ENCODE measurements around the gene IREB2. TPM values are rescaled to one million over a fixed set of nuclear protein-coding genes. Genes with fewer than 3 reads are reported as not detected.
"Not testable (repeated sequence)": the region's sequence is repeated elsewhere in the genome, so short reads cannot be mapped to it uniquely, and the experiment has no call there.

Gene IREB2
- total and polyA plus RNA-seq, 4 donors, result 7.9 to 49.4 (median 22.0) TPM

DNA sequence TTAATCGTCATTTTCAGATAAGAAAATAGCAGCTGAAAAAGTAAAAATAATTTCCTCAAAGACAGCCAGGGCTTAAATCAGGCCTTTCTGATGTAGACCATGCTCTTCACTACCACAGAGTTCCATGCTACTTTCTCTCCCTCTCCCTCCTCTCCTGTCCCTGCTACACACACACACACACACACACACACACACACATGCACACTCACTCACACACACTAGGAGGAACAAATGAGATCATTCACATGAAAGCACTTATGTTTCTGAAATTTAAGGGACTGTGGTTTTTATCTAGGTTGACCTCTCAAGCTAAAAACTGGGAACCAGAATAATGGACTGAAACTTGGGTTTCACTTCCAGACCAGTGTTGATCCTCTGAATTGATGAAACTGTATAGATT is 98.1 kb downstream of the IREB2 start:
- Histone ChIP-seq H3K4me1 (ENCODE audit: control insufficient read depth in 1 of 2, insufficient read depth in 2 of 2, low read length in 2 of 2) (no peaks in the 10 kb centered on the region), H3K27me3 (ENCODE audit: control insufficient read depth in 1 of 2, insufficient read depth in 2 of 2, low read length in 1 of 2) (no peaks in the 10 kb centered on the region), H3K27ac (ENCODE audit: low read depth in 1 of 2, low read length in 2 of 2) (no peak overlapping the region), H3K4me3 (ENCODE audit: low read length in 2 of 2) (no peak overlapping the region), H3K9me3 (ENCODE audit: control insufficient read depth, low read length) (no peaks in the 10 kb centered on the region), H3K36me3 (ENCODE audit: control insufficient read depth in 1 of 2, insufficient read depth in 2 of 2, low read length in 1 of 2) (no peaks in the 10 kb centered on the region)
- intact Hi-C loops (cut with DNase I), result no loop called here
- DNase-seq (no peak), ATAC-seq (ENCODE audit: low FRiP score) (no peak)
- 77 to 83% methylated on average over 1 of the region's 1 CpG for WGBS, 2 donors

DNA sequence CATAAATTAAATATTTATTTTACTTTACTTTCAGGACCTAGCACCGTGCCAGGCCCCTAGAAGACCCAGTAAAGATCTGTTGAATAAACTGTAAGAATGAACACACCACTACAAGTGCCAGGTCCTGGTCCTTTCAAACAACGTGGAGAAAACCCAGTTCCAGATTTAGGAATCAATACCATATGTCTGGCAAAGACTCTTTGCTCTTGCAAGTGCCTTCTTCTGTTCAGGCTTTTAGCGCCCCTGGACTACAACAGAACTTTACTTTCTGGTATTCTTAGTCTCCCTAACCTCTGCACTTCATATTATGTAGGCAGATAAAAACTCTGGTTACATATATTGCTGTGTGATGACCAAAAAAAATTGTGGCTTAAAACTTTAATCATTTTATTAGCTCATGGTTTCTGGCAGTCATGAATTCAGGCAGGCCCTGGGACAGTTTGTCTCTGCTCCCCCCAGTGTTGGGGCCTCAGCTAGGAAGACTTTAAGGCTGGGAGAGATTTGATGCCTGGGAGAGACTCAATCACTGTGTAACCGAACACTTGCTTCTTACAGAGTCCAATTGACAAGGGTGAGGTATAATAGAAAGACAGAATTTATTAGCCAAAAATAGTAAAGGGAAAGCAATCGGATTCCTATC is 99.4 kb downstream of the IREB2 start:
- Histone ChIP-seq H3K36me3 (ENCODE audit: control insufficient read depth in 1 of 2, insufficient read depth in 2 of 2, low read length in 1 of 2) (no peaks in the 10 kb centered on the region), H3K9me3 (ENCODE audit: control insufficient read depth, low read length) (no peaks in the 10 kb centered on the region), H3K4me1 (ENCODE audit: control insufficient read depth in 1 of 2, insufficient read depth in 2 of 2, low read length in 2 of 2) (peaks cover 0 to 5% of the 10 kb centered on the region in 2 donors), H3K4me3 (ENCODE audit: low read length in 2 of 2) (no peak overlapping the region), H3K27me3 (ENCODE audit: control insufficient read depth in 1 of 2, insufficient read depth in 2 of 2, low read length in 1 of 2) (no peaks in the 10 kb centered on the region), H3K27ac (ENCODE audit: low read depth in 1 of 2, low read length in 2 of 2) (no peak overlapping the region)
- ATAC-seq (ENCODE audit: low FRiP score) (no peak), DNase-seq (no peak)
- 61 to 71% methylated on average over 5 of the region's 5 CpGs for WGBS, 2 donors
- intact Hi-C loops (cut with DNase I), result no loop called here

DNA sequence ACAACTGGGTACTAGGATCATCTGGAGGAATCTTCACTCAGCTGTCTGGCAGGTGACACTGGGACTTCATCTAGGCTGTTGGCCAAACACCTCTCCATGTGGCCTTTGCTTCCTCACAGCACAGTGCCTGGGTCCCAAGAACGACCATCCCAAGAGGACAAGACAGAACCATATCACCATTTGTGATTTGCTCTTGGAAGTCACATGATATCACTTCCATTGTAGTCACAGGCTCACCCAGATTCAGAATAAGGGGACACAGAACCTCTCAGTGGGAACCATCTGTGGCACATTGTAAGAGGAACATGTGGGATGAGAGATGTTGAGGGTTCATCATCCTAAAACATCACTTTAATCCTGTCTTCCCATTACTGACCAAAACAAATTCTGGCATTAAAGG is 100.3 kb downstream of the IREB2 start:
- Histone ChIP-seq H3K4me3 (ENCODE audit: low read length in 2 of 2) (no peak overlapping the region), H3K36me3 (ENCODE audit: control insufficient read depth in 1 of 2, insufficient read depth in 2 of 2, low read length in 1 of 2) (no peaks in the 10 kb centered on the region), H3K9me3 (ENCODE audit: control insufficient read depth, low read length) (no peaks in the 10 kb centered on the region), H3K27me3 (ENCODE audit: control insufficient read depth in 1 of 2, insufficient read depth in 2 of 2, low read length in 1 of 2) (no peaks in the 10 kb centered on the region), H3K4me1 (ENCODE audit: control insufficient read depth in 1 of 2, insufficient read depth in 2 of 2, low read length in 2 of 2) (peaks cover 0 to 9% of the 10 kb centered on the region in 2 donors), H3K27ac (ENCODE audit: low read depth in 1 of 2, low read length in 2 of 2) (no peak overlapping the region)
- no peak for ATAC-seq (ENCODE audit: low FRiP score)
- intact Hi-C loops (cut with DNase I), result no loop called here
- WGBS, 2 donors, result 77 to 83% methylated on average over 1 of the region's 1 CpG
- no peak for DNase-seq

DNA sequence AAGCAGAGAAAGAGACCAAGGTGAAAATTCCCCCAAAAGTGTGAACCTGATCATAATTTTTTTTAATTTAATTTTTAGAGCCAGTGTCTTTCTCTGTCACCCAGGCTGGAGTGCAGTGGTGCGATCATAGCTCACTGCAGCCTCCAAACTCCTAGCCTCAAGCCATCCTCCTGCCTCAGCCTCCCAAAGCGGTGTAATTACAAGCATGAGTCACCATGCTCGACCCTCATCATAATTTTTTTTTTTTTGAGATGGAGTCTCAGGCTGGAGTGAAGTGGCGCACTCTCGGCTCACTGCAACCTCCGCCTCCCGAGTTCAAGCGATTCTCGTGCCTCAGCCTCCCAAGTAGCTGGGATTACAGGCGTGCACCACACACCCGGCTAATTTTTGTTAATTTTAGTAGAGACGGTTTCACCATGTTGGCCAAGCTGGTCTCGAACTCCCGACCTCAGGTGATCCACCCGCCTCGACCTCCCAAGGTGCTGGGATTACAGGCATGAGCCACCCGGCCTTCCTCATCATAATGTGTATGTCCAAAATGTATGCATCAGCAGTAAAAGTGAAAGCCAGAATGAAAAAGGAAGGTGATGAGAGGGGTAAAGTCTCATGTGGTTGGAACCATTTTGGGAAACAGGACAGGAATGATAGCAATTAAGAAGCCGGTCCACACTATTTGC is 101.6 kb downstream of the IREB2 start:
- WGBS, 2 donors, result 74 to 82% methylated on average over 18 of the region's 18 CpGs
- H3K27me3 ChIP-seq (ENCODE audit: control insufficient read depth in 1 of 2, insufficient read depth in 2 of 2, low read length in 1 of 2); DNase-seq; ATAC-seq (ENCODE audit: low FRiP score); H3K4me1 ChIP-seq (ENCODE audit: control insufficient read depth in 1 of 2, insufficient read depth in 2 of 2, low read length in 2 of 2); H3K9me3 ChIP-seq (ENCODE audit: control insufficient read depth, low read length); H3K36me3 ChIP-seq (ENCODE audit: control insufficient read depth in 1 of 2, insufficient read depth in 2 of 2, low read length in 1 of 2): not testable (repeated sequence)
- intact Hi-C loops (cut with DNase I), result loop anchor here in 1 of 2 donors (5.0 kb wide), 1 partner anchor 102 kb away; the partner anchor contains the start of gene IREB2
- Histone ChIP-seq H3K27ac (ENCODE audit: low read depth in 1 of 2, low read length in 2 of 2) (peak overlapping the region in 1 of 2 donors; percentile 25), H3K4me3 (ENCODE audit: low read length in 2 of 2) (peak overlapping the region; percentile 36 to 61)

DNA sequence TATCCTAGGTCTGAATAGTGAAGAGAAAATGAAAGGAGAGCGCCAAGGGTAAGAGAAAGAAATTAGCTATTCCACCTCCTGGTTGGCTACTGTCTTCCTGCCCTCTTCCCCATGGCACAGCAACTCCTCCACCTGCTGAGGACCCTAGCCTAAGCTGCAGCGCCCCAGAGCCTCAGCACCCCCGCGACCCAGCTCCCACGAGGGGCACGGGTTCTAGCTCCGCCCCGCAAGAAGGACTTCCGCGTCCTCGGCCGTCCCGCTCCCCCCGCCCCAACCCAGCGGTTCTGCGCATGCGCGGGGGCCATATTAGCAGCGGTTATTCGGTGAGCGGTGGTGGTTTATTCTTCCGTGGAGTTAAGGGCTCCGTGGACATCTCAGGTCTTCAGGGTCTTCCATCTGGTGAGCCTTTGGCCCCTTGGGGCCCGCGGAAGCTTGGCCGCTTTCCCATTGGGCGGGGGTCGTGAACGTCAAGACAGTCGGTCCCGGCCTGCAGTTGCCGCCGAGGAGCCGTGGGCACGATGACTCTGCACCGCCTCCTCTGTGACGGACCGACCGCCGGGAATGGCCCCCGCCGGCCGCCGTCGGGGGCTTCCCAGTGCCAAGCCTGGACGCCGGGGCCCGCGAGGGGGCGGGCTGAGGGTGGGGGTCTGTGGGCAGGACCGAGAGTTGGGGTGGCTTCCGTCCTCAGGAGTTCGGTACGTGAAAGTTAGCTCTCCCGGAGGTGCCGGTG is 102.3 kb downstream of the IREB2 start, which contains the start of gene PSMA4:
Gene PSMA4 (plus strand): TSS at position 304 of the 730 bp plus-strand sequence. CDS start 1,484 bp downstream, outside the sequence.
- DNase-seq, result peak; percentile 95 to 98

DNA sequence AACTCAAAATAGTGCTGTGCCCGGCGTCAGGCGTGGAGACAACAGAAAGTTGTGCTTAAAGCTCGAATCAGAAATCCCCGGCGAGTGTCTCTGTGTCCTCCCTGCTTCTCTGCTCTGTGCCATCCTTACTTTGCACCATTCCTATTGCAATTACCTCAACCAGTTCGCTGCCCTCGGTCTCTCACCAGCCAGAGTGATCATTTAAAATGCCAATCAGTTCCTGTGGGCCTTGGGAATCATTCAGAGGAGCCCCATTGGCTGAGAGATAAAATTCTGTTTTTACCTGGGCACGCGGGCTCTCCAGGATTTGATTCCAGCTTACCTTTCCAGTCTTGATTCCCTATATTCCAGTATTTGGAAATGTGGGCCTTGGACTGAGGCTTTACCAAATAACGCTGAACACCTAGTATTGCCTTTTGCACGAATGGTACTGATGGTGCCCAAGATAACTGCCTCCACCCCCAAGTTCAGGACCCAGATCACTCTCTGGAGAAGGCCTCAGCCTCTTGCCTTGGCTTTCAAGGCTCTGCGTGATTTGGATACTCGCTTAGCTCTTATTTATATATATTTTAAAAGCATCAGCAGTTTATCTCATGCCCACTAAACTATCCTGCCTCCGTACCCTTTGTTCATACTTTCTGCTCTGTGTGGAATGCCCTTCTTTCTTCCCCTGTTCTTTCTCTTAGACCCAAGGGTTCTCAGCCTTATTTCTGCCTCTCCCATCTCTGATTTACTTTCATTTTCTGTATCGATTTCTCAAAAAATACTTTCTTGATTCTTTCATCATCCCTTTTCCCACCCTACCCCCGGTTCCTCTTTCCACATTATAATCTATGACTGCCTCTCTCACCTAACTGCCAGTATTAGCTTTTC is 103.1 kb downstream of the IREB2 start:
- Histone ChIP-seq H3K36me3 (ENCODE audit: control insufficient read depth in 1 of 2, insufficient read depth in 2 of 2, low read length in 1 of 2) (peaks cover 0 to 4% of the 10 kb centered on the region in 2 donors), H3K4me1 (ENCODE audit: control insufficient read depth in 1 of 2, insufficient read depth in 2 of 2, low read length in 2 of 2) (peaks cover 0 to 9% of the 10 kb centered on the region in 2 donors), H3K9me3 (ENCODE audit: control insufficient read depth, low read length) (no peaks in the 10 kb centered on the region), H3K27ac (ENCODE audit: low read depth in 1 of 2, low read length in 2 of 2) (peak overlapping the region in 1 of 2 donors; percentile 44), H3K27me3 (ENCODE audit: control insufficient read depth in 1 of 2, insufficient read depth in 2 of 2, low read length in 1 of 2) (no peaks in the 10 kb centered on the region), H3K4me3 (ENCODE audit: low read length in 2 of 2) (peak overlapping the region; percentile 36 to 61)
- 7 to 8% methylated on average over 17 of the region's 17 CpGs for WGBS, 2 donors
- DNase-seq (no peak), ATAC-seq (ENCODE audit: low FRiP score) (no peak)
- intact Hi-C loops (cut with DNase I), result loop anchor here in 1 of 2 donors (5.0 kb wide), 1 partner anchor 104 kb away; the partner anchor contains the start of gene IREB2

More for the DNA sequence above, 102.3 kb downstream of the IREB2 start, which contains the start of gene PSMA4:
- Histone ChIP-seq H3K27ac (ENCODE audit: low read depth in 1 of 2, low read length in 2 of 2) (peak within 1 kb of the TSS; percentile 38 to 44), H3K9me3 (ENCODE audit: control insufficient read depth, low read length) (no peaks in the 10 kb centered on the region), H3K4me1 (ENCODE audit: control insufficient read depth in 1 of 2, insufficient read depth in 2 of 2, low read length in 2 of 2) (peaks cover 0 to 9% of the 10 kb centered on the region in 2 donors), H3K27me3 (ENCODE audit: control insufficient read depth in 1 of 2, insufficient read depth in 2 of 2, low read length in 1 of 2) (no peaks in the 10 kb centered on the region), H3K36me3 (ENCODE audit: control insufficient read depth in 1 of 2, insufficient read depth in 2 of 2, low read length in 1 of 2) (no peaks in the 10 kb centered on the region), H3K4me3 (ENCODE audit: low read length in 2 of 2) (peak within 1 kb of the TSS; percentile 36 to 61)
- intact Hi-C loops (cut with DNase I), result loop anchor here in 1 of 2 donors (5.0 kb wide), 1 partner anchor 103 kb away; the partner anchor contains the start of gene IREB2
- WGBS, 2 donors, result 0% methylated on average over 55 to 56 of the region's 56 CpGs
- ATAC-seq (ENCODE audit: low FRiP score), result peak; percentile 97

DNA sequence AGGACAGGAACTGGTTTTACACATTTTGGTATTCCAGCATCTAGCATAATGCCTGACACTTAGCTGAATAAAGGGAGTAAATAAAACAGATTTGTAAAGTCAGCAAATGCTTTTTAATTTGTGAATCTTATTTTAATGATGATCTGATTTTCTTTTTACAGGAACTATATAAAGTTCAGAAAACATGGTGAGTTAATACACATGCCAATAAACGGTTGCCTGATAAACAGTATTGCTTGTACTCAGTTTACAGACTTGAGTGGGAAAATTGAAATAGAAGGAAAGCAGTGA is 103.7 kb downstream of the IREB2 start:
- ATAC-seq (ENCODE audit: low FRiP score) (no peak), DNase-seq (no peak)
- Histone ChIP-seq H3K4me3 (ENCODE audit: low read length in 2 of 2) (no peak overlapping the region), H3K27ac (ENCODE audit: low read depth in 1 of 2, low read length in 2 of 2) (no peak overlapping the region), H3K27me3 (ENCODE audit: control insufficient read depth in 1 of 2, insufficient read depth in 2 of 2, low read length in 1 of 2) (no peaks in the 10 kb centered on the region), H3K4me1 (ENCODE audit: control insufficient read depth in 1 of 2, insufficient read depth in 2 of 2, low read length in 2 of 2) (peaks cover 0 to 9% of the 10 kb centered on the region in 2 donors), H3K9me3 (ENCODE audit: control insufficient read depth, low read length) (no peaks in the 10 kb centered on the region), H3K36me3 (ENCODE audit: control insufficient read depth in 1 of 2, insufficient read depth in 2 of 2, low read length in 1 of 2) (peaks cover 0 to 6% of the 10 kb centered on the region in 2 donors)
- WGBS, 2 donors, result 35 to 47% methylated on average over 1 of the region's 1 CpG
- intact Hi-C loops (cut with DNase I), result loop anchor here in 1 of 2 donors (5.0 kb wide), 1 partner anchor 104 kb away; the partner anchor contains the start of gene IREB2

DNA sequence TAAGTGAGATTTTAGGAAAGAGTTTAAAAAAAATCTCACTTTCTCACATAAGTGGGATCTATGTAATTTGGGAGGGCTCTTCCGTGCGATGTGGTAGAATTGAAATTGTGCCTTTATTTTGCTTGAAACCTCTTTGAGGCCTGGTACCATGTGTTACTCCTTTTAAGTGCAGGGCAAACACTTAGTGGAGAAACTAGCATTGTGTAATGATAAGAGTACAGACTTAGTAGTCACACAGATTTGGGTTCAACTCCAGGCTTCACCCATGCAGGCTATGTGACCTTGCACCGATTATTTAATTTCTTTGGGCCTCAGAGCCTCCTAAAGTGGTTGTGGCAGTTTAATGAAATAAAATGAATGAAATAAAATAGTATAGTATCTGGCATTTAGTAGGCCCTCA is 104.6 kb downstream of the IREB2 start:
- H3K27me3 ChIP-seq (ENCODE audit: control insufficient read depth in 1 of 2, insufficient read depth in 2 of 2, low read length in 1 of 2), result no peaks in the 10 kb centered on the region
- H3K4me3 ChIP-seq (ENCODE audit: low read length in 2 of 2), result no peak overlapping the region
- H3K4me1 ChIP-seq (ENCODE audit: control insufficient read depth in 1 of 2, insufficient read depth in 2 of 2, low read length in 2 of 2), result peaks cover 0 to 9% of the 10 kb centered on the region in 2 donors
- no peak overlapping the region for H3K27ac ChIP-seq (ENCODE audit: low read depth in 1 of 2, low read length in 2 of 2)
- 92 to 96% methylated on average over 3 of the region's 3 CpGs for WGBS, 2 donors
- intact Hi-C loops (cut with DNase I), result loop anchor here in 1 of 2 donors (5.0 kb wide), 1 partner anchor 105 kb away; the partner anchor contains the start of gene IREB2
- peaks cover 0 to 8% of the 10 kb centered on the region in 2 donors for H3K36me3 ChIP-seq (ENCODE audit: control insufficient read depth in 1 of 2, insufficient read depth in 2 of 2, low read length in 1 of 2)
- H3K9me3 ChIP-seq (ENCODE audit: control insufficient read depth, low read length), result no peaks in the 10 kb centered on the region
- no peak for ATAC-seq (ENCODE audit: low FRiP score)
- DNase-seq, result no peak

All from aorta (tissue), 5 donors.